Renal cortical epithelial cell (primary cell): ENCODE results near the gene GCK. TPM values are rescaled to one million over a fixed set of nuclear protein-coding genes. Genes with fewer than 3 reads are reported as not detected.

Experiments used
- DNase-seq: peaks from one replicate; pipeline ENCODE4 v3.0.0-alpha.2; 2011; ENCODE audit warnings: low read depth
- total RNA-seq: library from RNA; depleted of rRNA; stranded (reverse); fragments of >200 nt; gene quantifications from 2 replicates; pipeline ENCODE4 v1.2.3, GENCODE V29; 2014

The GCK gene
- total RNA-seq, 1 donor from 2014 or later = 0.10 TPM

DNA sequence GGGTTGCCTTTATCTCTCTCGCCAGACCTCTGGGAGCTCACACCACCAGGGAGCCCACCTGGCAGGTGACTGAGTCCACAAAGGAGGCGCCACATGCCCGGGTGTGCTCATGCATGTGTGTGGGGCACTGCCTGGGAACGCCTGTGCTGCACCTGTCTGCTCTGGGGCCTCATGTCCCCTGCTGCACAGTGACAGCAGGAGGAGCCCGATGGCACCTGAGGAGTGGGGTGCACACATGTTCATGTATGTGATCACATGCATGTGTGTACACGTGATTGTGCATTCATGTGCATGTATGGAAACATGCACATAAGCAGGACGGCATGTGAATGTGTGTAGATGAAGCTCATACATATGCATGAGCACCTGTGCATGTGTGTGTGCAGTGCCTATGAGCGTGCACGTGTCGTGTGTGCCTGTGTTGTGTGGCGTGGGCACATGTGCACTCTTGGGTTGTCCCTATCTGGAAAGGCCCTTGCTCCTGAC, 33.6 kb upstream of the GCK start:
- no peak for DNase-seq

DNA sequence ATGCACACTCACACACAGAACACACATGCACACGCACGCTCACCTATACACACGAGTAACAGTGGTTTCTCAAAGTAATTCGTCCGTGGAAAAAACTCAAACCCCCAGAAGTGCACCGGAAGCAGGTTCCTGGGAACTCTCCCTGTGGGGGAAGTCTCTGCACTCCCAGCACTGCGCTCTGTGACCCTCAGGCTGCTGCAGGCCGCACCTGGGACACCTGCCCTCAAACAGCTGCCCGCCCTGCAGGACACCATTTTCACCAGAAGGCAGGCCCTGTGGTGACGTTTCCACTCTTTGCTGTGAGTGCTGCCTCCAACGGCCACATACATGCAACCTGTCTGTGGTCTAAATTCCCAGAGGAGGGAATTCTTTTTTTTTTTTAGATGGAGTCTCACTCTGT, 32.8 kb upstream of the GCK start:
- DNase-seq = no peak

DNA sequence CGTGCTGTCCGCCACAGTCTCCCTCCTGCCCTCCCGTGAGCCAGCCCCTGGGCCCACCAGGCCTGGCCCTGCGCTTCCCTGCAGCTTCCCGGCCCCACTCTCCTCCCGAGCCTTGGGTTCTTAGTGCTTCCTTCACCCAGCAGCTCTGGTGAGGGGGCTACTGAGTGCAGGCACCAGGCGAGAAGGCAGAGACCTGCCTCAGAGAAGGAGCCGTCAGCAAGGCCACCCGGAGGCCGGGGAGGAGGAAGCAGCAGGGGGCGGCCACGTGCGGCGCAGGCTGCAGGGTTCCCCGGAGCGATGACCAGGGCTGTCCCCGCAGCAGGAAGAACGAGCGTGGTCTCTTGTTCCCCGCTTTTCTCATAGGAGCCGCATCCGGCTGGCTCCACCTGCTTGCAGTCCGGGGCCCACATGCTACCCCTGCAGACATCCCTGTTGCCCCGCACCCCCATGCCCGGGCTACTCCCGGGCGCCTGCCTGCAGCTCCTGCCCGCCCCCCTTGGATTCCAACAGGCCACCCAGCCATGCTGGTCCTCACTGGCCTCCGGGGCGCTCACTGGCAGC, 32.1 kb upstream of the GCK start:
- DNase-seq = no peak

DNA sequence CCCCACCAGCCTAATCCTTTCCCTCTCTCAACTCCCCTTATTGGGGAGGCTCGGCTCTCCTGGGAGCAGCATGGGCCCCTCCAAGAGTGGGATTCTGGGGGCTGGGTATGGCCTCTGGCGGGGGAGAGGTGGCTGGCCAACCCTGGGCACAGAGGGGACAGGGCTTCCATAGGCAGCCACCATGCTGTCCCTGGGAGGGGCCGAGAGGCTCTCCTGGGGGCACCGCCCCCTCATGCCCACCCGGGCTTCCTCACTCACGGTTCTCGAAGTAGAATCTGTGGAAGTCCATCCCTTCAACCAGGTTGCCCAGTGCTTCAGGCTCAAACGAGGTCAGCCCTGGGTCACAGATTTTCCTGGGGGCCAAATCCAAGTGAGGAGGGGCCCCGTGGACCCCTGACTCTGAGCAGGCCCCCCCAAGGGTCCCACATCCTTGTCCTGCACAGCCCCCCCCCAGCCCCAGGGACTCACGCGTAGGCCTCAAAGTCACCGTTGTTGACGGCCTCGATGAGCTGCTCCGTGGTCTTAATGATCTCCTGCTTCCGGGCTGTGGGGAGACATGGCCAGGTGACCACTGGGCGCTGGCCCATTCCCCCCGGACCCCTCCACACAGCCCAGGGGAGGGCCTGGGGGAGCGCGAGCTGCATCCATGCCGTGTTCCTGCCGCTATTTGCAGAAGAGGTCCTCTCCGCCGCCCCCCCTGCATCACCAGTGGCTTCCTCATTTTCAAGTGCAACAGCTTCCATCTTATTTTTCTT, 31.3 kb upstream of the GCK start:
- no peak for DNase-seq

DNA sequence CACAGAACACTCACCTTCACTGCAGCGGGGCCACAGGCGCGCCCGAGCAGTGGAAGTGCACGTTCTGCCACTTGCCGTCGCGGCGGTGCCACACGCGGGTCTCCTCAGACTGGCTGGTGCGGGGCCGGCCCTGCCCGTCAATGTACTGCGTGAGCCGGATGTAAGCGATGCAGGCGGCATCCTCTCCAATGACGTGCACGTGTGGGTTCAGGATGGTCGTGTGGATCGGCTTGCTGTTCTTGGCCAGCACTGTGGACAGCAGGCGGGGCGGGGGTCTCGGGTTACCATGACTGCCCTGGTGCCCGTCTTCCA, 30.8 kb upstream of the GCK start:
- DNase-seq = no peak

DNA sequence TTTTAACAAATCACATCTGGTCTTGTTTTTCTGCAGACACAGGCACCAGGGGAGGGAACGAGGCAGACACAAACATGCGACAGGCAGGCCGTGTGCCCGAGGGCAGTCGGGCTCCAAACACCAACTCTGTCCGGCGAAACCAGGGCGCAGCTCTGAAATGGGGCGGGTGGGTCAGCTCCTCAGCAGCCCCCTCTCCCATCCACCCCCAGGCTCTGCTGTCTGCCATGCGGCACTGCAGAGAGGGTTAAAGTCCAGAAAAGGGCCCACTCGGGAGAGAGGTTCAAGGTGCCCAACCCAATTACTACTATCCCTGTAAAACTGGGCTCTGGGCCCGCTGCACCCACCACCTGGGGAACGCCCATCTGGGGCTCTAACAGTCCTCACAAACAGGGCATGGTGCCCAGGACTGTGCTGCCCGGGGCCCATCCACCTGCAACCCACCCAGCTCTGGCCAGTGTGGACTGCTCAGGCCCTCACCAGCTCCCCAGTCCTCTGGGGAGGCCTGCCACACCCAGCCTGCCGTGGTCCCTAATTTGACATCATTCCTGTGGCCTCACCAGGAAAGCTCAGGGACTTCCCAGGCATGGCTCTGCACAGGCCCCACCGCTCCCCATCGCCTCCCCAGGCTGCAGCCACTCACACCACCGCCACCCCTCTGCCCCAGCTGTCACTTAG, 30.3 kb upstream of the GCK start:
- no peak for DNase-seq

DNA sequence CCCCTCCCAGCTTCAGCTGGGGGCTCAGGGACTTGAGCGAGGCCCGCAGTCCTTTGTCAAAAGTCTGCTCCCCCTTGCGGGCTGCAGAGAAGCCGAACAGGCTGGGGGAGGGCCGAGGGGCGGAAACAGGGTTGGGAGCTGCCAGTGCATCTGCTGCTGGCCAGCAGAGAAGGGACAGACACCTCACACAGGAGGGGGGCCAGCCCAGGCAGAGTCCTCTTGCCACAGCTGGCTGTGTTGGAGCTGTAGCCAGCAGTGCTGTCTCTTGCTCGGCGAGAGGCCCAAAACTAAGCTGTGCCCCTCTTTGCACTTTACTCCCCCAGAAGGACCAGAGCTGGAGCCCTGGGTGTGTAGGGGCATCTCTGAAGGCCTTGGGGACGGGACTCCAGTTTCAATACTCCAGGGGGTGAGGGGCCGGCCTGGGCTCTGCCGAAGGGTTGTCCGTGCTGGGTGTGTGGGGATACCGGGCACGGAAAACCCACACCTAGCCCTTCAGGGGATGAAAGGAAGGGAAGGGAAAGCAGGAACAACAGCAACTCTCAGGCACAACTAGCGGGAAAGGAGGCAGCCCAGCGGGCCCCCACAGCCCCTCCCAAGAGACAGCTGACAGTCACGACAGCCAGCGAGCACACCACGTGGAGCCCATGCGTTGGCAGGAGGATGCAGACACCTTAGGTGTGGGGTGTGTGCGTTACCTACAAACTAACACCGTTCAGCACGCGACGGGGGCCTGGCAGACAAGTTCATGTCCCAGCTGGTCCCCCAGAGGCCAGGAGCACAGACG, 29.4 kb upstream of the GCK start:
- DNase-seq = no peak

DNA sequence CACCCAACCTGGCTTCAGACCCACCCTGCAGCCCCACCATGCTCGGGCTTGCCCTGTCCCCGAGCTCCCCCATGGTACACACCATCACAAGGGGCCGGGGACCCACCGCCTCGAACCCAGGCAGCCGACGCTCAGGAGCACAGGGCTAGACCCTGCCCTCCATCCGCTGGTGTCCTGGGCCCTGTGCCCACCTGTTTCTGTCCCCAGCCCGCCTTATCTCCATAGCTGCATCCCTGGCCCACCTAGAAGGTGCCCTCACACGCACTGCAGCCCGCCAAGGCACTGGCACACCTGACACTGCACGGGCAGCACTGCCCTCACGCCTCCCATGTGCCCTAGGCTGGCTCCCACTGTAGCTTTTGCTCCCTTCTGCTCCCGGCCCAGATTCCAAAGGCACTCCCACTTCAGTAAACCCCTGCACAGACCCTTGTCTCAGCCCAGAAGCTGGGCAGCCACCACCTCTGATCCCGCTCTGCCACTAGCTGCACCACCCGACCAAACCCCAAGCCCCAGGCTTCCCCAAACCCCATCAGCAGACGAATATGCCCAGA, 28.7 kb upstream of the GCK start:
- no peak for DNase-seq

DNA sequence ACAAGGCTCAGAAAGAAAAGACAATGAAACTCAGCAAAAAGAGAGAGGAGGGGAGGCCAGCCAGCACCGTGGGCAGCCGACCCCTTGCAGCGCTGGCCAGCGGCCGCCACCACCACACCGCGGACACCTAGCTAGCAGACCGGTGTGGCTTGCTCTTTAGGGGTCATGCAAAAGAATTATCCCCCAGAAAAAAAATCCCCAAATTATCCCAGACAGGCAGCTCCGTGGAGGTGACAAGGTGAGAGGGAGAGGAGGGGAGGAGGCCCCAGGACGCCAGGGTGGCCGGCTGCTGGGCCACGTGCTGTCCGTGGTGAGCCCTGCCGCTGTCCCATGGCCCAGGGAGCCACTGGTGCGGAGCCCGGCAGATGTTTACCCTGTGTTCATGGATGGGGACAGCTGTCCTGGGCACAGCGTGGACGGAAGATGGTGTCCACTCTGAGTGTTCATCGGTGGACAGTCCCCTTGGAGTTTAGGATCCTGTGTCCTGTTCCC, 28.0 kb upstream of the GCK start:
- DNase-seq = no peak

DNA sequence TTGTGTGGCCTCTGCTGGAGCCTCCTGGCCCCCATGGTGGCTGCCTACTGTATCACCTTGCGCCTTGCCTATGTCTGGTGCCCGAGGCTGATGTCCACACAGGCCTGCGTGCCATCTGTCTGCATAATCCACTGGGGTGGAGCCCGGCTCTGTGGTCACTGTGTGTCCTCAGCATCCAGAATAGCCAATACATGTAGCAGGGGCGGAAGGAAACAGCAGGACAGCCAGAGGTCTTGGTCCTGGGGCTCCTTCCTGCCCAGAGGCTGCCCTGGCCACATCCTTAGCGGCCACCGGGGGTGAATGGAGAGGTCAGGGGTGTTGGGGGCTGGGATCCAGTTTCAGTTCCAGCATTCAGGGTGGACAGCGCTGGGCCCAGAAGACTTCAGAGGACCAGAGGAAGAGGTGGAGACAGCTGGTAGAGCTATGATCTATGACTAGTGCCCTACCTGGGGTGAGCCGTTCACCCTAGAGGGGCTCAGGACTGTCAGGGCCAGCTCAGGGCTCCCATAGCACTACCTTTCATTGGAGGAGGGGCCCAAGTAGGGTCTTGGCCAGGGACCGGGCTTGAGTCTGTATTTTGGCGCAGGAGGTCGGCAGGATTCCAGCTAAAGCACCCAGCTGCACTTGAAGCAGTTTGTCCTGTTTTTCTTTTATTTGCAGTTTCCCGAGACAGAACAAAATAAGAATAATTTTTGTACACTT, 27.4 kb upstream of the GCK start:
- DNase-seq = no peak

DNA sequence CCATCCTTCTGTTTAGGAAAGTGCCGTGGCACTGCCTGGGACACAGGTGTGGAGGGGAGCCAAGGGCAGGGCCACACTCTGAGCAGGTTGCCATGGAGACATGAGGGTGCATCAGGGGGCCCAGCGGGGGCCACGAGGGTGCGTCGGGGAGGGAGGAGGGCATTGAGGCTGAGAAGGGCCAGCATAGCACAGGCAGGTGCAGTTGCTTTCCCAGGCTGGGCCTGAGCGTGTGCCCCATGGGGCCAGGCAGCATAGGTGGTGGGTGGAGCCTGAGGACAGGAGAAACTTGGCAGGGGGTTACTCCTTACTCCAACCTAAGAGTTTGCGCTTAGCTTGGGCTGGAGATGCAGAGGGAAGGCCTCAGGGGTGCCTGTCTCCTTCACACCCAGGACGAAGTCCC, 26.8 kb upstream of the GCK start:
- no peak for DNase-seq

DNA sequence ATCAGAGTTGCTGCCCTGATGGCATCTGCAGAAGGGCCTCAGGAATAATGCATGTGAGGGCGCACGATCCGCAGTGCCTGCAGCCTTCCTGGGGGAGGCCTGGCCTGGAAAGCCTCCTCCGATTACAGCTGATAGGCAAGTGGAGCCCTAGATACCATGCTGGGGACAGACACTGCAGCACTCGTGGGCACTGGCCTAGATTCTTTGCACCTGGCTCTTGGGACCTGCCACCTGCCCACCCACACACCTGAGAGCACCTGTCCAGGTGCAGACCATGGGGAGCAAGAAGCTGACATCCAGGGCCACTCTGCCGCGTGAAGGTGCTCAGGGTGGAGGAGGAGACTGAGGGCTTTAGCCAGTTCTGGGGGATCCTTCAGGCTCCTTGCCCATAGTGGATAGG, 26.3 kb upstream of the GCK start:
- no peak for DNase-seq

DNA sequence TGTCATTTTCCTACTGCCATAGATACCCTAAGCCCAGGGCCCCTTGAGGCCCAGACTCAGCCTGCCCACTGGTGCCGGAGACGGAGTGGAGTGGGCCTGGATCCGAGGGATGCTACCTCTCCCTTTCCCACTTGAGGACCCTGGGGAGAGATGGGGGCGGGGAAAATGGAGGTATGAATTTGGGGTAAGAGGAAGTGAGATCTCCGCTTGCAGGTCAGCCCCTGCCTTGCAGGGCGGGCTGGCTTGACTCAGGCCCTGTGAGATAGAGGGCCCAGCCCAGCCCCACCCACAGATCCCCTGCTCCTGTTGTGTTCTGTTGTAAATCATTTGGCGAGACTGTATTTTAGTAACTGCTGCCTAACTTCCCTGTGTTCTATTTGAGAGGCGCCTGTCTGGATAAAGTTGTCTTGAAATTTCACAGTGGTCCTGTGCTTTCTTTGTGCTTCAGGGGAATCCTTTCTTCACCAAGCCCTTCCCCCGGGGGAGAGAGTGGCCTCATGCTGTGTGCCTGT, 24.7 kb upstream of the GCK start:
- DNase-seq = no peak

DNA sequence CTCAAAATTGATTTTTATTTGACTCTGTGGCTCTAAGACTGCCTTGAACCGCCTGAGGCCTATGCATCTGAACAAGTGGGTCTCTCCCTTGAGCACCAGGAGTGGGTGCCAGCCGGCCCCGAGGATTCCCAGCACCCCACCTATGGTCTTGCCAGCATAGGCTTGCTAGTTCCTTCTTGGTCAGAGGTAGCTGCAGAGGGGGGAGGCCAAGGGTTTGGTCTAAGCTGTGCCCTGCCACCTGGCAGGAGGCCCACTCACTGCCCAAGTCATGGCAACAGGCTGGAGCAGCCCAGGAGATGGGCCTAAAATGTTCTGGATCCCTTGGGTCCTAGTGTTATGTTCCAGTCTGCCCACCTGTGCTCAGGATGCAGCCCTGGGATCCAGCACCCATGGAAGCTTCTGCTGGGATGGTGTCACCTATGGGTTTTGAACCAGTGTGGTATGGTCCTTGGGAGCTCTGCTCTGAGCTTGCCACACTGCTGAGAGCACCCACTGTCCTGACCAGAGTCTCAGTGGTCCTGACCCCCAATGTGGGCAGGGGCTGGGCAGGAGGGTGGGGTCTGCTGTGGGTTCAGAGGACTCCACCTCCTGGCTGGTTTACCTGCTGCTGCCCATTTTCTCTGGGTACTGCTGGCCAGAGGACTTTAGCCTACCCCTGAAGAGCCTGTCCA, 24.1 kb upstream of the GCK start:
- no peak for DNase-seq

DNA sequence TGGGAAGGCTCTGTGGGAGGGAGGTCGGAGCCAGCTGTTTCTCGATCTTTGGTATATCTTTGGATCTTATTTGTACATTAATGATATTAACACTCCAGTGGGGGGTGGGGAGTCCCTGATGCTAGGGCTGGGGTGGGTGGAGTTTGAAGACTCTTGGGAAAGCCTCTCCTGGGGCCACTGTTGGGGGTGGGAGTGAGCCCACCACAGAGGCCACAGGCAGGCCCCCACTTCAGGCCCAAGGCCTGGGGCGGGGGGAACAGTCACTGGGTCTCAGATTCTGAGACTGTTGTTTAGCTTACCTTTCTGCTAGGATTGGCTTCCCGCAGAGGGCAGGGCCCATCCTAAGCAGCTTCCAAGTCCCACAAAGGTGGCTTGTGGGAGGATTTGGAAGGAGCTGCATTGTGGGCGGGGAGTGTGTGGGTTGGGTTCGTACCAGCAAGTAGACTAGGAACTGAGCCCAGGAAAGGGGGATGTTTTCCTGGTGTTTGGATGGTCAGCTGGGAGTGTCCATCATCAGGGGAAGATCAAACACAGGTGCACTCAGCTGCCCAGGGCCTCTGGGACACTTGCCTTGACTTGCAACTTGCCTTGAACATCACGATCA, 23.4 kb upstream of the GCK start:
- no peak for DNase-seq

DNA sequence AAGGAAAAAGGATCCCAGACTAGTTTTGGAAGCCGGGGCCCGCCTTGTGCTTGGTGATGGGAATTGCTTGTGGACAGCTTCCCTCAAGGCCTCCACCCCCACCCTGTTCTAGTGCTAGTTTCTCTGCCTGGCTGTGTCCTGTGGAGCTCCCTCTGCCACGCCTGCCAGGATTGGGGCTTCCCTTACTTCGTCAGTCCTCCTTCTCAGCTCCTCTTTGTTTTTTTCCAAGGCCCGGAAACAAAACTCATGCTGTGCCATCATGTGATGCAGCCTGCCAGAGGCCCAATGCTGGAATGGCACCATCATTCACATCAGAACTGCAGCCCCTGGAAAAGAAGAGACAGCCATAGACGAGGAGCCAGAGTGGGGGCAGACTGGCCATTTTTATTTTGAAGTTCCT, 22.8 kb upstream of the GCK start:
- DNase-seq = no peak

DNA sequence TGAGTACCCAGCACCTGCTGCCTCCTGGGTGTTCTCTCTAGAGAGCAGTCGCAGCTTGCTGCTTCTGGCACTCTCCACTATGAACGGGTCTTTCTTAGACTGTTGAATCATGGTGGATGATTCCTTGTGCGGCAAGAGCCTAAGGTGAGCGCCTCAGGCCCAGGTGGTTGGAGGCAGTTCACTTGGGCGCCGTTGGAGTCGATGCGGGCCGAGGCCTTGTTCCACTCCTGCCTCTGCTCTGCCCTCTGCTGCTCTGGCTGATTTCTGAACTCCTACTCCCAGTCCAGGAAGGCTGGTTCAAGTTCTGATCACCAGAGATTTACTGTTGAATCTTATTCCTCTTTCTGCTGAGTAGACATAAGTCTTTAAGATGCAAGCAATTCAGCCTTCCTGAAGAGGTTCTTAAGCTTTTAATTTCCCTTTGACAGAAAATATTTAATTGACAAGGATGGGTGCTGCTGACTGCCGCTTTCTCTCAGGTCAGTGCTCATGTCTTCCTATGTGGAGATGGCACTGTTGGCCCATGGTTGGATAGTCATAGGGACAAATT, 22.0 kb upstream of the GCK start:
- DNase-seq = no peak

DNA sequence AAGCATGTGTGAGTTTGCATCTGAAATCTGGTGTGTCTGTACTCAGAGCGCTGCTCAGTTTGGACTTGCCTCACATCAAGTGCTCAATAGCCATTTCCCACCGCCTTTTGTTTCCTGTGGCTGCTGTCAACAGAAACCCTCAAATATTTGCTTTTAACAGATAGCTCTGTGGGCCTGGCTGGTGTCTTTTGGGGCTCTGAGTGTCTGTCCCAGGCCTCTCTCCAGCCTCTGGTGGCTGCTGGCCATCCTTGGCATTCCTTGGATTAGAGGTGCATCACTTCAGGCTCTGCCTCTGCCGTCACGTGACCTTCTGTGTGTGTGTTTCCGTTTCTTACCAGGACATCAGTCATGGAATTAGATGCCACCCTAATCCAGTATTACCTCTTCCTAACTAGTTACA, 20.9 kb upstream of the GCK start:
- no peak for DNase-seq

DNA sequence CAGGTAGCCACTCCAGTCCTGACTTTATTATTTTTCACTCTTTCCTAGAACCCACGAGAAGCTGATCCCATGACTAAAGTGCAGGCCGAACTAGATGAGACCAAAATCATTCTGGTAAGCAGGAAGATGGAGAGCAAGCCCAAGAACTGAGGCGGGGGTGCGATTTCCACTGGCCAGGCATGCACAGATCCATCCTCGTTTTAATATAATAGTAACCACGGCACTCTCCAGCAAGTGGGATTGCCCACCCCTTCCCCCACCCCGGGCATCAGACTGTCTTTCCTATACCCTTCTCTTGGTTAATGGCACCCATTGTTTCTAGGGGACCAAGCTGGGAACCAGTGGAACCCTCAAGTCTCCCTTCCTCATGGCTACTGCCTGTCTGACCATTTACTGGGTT, 18.8 kb upstream of the GCK start:
- DNase-seq = no peak

DNA sequence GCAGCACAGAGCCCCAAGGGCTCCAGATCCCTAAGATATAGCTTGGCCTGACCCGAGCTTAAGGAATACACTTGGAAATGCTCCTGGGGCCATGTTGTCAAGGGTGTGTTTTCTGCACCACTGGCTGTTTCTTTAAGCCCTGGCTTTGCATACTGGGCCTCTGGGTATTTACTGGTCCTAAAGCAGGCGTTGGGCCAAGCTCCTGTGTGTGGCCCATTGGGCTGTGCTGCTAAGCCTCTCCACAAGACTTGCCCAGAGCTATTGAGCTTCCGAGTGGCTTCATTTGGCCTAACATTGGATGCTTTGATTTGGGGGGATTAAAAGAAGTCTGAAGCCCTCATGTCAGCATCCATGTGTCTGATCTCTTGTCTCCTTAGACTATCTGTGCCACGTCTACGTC, 16.8 kb upstream of the GCK start:
- no peak for DNase-seq
